OCI-LY7 (cell line): ENCODE results near the gene DDIAS.

ENCODE experiments used
- CTCF ChIP-seq: fragments of 200-600 bp; sonication (generic); conservative IDR thresholded peaks from 2 replicates; pipeline ENCODE4 v1.5.1; 2014; ENCODE audit warnings: mild to moderate bottlenecking, antibody characterized with exemption, low read length, moderate library complexity, mixed read lengths
- EZH2phosphoT487 ChIP-seq: fragments of 200-600 bp; sonication (generic); IDR thresholded peaks from 2 replicates; pipeline ENCODE4 v1.6.1; 2018; ENCODE audit warnings: low read depth, borderline replicate concordance, mild to moderate bottlenecking, mixed run types, antibody characterized with exemption, low read length, moderate library complexity, mixed read lengths

- TF ChIP-seq CTCF (no peak), EZH2phosphoT487 (no peak)
These were observed 80.3 kb downstream of the DDIAS start for GRCh38 chr11:82981852-82982251.
